Suppressor macrophage treated with lipopolysaccharide for 4 hours (primary cell): ENCODE results near the gene RNF41.
"Not testable (repeated sequence)": the region's sequence is repeated elsewhere in the genome, so short reads cannot be mapped to it uniquely, and the experiment has no call there.

Experiments
- DNase-seq: peaks from one replicate; pipeline ENCODE4 v3.0.0-alpha.2; 2020

RNF41 gene

DNA sequence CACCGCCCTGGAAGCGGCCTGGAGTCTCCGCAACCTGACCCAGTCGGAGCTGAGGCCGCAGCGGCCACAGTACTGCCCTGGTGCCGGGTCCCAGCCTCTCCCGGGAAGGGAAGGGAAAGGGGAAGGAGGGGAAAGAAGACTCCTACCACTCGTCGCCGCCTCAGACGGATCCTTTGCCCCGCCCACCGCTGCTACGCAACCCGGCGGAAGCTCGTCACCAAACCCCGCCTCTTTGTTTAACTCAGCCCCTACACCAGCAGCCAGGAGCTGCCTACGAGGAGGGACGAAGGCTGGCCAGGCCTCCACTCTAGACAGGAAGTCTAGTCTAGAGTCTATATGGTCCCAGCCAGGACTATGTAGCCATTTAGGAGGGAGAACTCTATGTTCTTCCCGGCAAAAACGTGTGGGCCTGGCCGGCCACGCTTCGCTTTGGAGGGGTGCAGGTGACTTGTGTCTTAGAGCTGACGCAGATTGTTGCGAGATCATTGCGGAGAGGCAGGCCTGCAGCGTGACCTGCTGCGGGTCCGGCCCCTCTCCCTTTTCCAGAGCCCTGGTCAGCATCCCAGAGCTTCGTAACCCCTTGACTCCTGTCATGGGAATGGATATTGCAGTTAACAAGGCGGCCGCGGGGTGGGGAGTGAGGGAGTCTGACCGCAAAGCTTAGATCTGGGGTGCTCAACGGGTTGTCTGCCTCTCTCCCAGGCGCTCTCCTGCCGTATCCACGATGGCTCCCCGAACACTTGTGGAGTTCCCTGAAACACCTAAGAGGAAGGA is at the start of gene RNF41:
Gene RNF41 (minus strand): TSS at position 166 of the 774 bp plus-strand sequence. CDS start 7,875 bp downstream, outside the sequence.
- peak; percentile 97 for DNase-seq

DNA sequence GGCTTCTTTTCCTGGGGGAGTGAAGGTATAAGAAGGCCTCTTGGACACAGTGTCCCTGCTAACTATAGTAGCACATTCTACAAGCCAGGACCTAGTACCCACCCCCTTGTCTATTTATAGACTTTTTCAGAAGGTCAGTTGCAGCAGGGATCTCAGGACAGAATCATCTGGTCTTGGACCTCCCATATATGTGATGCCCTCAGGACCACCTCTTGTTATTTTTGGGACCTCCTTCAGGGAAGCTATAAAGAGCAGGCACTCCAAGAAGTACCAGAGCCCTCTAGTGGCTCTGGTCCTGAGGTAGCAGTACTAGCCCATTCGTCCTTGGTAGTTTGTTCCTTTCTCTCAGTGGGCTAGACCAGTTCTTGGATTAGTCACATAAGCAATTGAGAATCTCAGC is 49.3 kb upstream of the RNF41 start:
- peak; percentile 9 for DNase-seq

DNA sequence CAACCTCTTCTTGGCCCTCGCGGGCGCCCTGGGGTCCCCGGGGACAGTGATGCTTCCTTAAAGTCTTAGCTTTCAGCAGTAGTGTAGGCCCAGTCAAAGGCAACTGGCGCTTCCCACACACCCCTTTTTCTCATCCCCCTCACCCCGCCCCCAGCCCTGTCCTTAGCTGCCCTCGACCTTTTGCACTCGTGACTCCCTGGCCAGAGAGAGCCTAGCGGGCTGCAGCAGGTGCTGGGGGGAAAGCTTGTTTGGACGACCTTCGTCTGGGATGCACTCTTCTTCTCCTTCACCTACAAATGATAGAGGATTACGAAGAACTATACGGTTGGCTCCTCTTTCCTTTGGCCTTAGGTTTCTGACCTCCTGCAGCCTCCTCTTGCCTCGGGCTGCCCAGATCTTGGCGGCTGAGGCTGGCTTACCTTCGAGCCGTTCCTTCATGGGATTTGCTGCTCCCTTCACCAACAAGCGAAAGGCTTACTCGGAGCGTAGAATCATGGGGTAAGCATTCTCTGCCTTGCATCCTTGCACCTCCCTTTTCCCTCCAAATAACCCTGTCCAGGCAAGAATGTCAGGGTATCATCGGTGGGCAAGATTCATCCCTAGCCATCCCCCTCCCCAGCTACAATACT is 45.8 kb upstream of the RNF41 start:
- peak; percentile 5 for DNase-seq

- peak; percentile 74 for DNase-seq
Measured at GRCh38 chr12:56266693-56267442, 45.1 kb upstream of the RNF41 start, which contains the start of gene COQ10A. Gene COQ10A, plus strand, starts transcription at chr12:56266942. Its CDS starts 177 bp downstream, at chr12:56267119.

GRCh38 chr12:56266068-56266692 is 44.5 kb upstream of the RNF41 start:
- peak; percentile 1 for DNase-seq

DNA sequence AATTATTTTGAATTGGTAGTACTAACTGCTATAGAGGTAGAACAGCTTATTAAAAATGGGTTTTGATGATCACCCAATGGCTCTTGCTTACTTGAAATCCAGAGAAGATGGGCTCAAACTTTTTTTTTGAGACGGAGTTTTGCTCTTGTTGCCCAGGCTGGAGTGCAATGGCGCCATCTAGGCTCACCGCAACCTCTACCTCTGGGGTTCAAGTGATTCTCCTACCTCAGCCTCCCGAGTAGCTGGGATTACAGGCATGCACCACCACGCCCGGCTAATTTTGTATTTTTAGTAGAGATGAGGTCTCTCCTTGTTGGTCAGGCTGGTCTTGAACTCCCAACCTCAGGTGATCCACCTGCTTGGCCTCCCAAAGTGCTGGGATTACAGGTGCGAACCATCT is 41.2 kb upstream of the RNF41 start:
- DNase-seq = not testable (repeated sequence)

DNA sequence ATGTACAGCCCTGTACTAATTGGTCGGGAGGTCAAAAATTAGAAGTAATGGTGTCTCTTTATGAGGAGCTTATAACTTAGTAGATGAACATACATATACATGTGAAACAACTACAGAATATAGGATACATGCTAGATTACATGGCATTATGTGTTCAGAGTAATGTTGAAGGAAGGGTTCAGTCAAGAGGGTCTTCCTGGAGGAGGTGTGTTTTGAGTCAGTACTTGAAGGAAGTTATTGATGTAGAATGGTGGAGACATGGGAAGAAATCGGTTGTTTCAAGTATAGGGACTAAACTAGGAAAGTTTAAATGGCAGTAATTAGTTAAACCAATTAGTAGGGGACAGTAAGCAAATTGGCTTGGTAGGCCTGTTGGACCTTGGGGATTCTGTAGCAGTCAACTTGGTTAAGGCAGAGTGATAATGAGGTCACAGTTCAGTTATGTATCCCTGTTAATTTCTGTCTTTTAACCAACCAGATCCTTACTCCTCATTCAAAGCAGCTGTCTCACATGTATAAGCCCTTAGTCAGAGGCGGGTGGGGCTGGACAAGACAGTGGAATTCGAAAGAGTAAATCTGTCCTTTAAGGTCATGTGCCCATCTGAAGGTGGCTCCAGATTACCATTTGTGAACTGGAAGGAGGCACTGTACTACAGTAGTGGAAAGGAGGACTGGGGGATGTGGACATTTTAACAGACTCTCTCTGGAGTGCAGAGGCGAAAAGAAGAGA is 39.9 kb upstream of the RNF41 start:
- DNase-seq = peak; percentile 30

DNA sequence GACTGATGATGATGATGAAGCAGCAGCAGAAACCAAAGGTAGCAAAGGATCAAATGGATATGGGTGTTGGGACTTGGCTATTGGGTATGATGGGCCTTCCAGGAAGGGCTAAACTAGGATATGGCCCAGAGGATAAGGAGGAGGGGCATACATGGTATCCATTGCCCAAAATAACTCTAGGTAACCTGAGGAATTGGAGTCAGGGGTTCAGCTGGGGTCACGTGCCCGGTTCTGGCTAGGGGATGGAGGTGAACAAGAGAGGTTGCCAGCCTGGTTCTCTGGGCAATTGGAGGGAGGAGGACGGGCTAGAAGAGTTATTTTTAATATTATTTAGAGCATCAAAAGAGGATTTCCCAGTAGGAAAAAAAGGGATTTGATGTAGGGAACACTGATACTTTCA is 39.2 kb upstream of the RNF41 start:
- DNase-seq = no peak

GRCh38 chr12:56260380-56260779 is 38.7 kb upstream of the RNF41 start:
- DNase-seq = no peak

GRCh38 chr12:56258820-56259183 is 37.1 kb upstream of the RNF41 start:
- DNase-seq = no peak

GRCh38 chr12:56258068-56258819 is 36.5 kb upstream of the RNF41 start, which contains the start of gene ANKRD52:
Gene ANKRD52, minus strand, starts transcription at chr12:56258384. Its CDS starts 115 bp downstream, at chr12:56258269.
- peak; percentile 86 for DNase-seq

DNA sequence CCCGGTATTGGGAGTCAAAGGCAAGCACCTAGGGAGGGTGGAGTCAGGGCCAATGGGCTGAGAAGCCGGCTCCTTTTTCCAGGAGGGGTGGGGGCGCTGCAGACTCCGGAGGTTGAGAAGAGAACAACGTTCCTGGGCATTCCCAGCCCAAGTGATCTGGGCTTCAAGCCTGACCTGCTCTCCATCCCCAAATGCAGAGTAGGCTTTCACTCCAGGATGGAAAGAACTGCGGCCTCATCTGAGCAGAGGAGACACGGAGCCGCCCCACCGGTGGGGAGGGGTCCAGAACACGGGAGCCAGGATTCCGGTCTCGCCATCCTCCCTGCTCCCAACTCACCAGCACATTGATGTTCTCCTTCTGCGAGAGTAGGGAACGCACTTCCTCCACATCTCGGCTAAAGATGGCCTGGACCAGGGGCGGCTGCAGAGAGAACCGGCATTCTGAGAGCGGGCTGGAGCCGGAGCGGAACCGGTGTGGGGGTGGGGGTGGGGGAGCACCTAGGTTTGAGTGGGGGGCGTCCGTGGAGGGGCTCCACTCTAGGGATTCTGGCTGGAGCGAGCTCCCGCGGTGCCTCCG is 35.9 kb upstream of the RNF41 start:
- DNase-seq = peak; percentile 5

- DNase-seq = no peak
Measured at GRCh38 chr12:56257071-56257470, 35.3 kb upstream of the RNF41 start.

GRCh38 chr12:56256326-56256960 is 34.7 kb upstream of the RNF41 start:
- no peak for DNase-seq

DNA sequence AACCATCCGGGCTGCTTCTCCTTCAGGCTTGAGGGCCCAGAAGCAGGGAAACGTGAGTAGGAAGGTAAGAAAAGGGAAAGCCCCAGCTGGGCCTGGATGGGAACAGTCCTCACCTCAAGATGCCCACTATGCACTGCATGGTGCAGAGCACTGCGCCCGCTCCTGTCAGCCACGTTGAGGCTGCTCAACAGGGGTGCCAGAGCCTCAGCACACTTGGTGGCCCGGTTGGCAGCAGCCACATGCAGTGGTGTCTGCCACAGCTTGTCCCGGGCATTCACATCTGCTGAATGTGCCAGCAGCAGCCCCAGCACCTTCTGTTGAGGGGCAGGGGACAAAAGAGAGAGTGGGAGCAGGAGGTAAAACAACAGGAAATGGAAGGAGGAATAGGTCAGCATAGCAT is 33.9 kb upstream of the RNF41 start:
- no peak for DNase-seq

- DNase-seq = no peak
Measured at GRCh38 chr12:56253091-56253490, 31.4 kb upstream of the RNF41 start.

- DNase-seq = no peak
Measured at GRCh38 chr12:56252649-56253048, 30.9 kb upstream of the RNF41 start.

GRCh38 chr12:56248711-56249110 is 27.0 kb upstream of the RNF41 start:
- DNase-seq = no peak

DNA sequence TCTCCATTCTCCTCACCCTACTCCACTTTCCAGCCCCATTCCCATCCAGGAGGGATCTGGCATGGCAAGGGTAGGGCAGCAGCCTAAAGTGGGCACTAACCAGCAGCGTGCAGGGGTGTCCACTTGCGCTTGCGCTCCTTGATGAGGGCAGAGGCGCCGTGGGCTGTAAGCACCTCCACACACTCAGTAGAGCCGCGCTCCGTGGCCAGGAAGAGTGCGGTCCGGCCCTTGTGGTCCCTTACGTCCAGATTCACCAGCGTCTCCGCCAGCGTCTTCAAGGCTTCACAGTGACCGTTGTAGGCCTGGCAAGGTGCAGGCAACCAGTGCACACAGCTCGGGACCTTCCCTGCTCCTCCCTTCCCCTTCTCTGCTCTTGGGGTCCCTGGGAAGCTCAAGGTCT is 26.2 kb upstream of the RNF41 start:
- no peak for DNase-seq

DNA sequence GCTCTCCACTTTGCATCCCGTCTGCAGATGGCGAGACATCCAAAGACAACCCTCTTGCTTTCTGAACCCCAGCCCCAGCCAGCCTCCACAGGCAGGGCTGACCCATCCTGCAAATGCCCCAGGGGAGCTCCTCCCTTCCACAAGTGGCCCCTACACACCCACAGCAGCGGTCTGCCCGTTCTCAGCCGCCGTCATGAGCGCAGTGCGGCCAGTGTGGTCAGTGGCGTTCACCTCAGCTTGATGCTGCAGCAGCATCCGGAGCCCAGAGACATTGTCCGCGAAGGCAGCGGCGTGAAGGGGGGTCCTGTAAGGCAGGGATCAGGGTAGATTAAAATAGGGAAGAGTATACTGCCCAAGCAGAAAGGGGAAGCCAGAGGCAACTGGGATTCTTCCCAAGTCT is 22.8 kb upstream of the RNF41 start:
- no peak for DNase-seq

DNA sequence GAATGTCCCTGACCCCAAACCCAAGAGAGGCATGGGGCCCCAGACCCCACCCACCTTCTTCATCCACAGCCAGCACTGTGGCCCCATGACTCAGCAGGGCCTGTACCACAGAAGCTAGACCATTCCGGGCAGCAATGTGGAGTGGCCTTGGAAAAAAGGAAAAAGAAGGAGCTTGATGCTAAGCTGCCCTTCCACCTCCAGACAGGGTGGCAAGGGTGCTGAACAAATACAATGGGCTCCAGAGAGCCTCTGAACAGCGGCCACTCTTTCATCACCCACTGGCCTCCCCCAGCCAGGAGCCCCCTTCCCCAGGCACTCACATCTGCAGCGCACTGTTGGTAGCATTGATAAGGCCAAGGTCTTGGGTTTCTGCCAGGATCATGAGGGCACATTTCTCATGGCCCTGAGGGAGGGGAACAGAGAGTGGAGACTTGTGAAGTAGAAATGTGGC is 22.0 kb upstream of the RNF41 start:
- no peak for DNase-seq
